Ishikawa (cell line): Measurements from ENCODE around the gene PZP.

Source experiments
- CEBPB ChIP-seq: IDR thresholded peaks from 2 replicates; pipeline ENCODE4 v1.6.1; 2012
- CREB1 ChIP-seq: IDR thresholded peaks from 2 replicates; pipeline ENCODE4 v1.6.1; 2012; ENCODE audit warnings: low read depth
- EGR1 ChIP-seq: IDR thresholded peaks from 2 replicates; pipeline ENCODE4 v1.6.1; 2012
- EP300 ChIP-seq: IDR thresholded peaks from 2 replicates; pipeline ENCODE4 v1.6.1; 2012; ENCODE audit warnings: borderline replicate concordance
- FOXM1 ChIP-seq: IDR thresholded peaks from 2 replicates; pipeline ENCODE4 v1.6.1; 2012; ENCODE audit warnings: low read depth, borderline replicate concordance
- NFIC ChIP-seq: IDR thresholded peaks from 2 replicates; pipeline ENCODE4 v1.6.1; 2012
- RAD21 ChIP-seq: IDR thresholded peaks from 2 replicates; pipeline ENCODE4 v1.6.1; 2012; ENCODE audit warnings: low read depth
- TAF1 ChIP-seq: IDR thresholded peaks from 2 replicates; pipeline ENCODE4 v1.6.1; 2012; ENCODE audit warnings: low read depth, mild to moderate bottlenecking
- TCF12 ChIP-seq: IDR thresholded peaks from 2 replicates; pipeline ENCODE4 v1.6.1; 2012; ENCODE audit warnings: low read depth
- TEAD4 ChIP-seq: IDR thresholded peaks from 2 replicates; pipeline ENCODE4 v1.6.1; 2012
- YY1 ChIP-seq: IDR thresholded peaks from 2 replicates; pipeline ENCODE4 v1.6.1; 2012; ENCODE audit warnings: low read depth
- ZBTB7A ChIP-seq: IDR thresholded peaks from 2 replicates; pipeline ENCODE4 v1.6.1; 2012; ENCODE audit warnings: low read depth
- TF ChIP-seq, protein P1 (sequence below): IDR thresholded peaks from 2 replicates; pipeline ENCODE4 v1.6.1; 2012
- TF ChIP-seq, protein P2 (sequence below): IDR thresholded peaks from 2 replicates; pipeline ENCODE4 v1.6.1; 2012; ENCODE audit warnings: low read depth, mild to moderate bottlenecking
- TF ChIP-seq, protein P3 (sequence below): IDR thresholded peaks from 2 replicates; pipeline ENCODE4 v1.6.1; 2012

PZP gene

DNA sequence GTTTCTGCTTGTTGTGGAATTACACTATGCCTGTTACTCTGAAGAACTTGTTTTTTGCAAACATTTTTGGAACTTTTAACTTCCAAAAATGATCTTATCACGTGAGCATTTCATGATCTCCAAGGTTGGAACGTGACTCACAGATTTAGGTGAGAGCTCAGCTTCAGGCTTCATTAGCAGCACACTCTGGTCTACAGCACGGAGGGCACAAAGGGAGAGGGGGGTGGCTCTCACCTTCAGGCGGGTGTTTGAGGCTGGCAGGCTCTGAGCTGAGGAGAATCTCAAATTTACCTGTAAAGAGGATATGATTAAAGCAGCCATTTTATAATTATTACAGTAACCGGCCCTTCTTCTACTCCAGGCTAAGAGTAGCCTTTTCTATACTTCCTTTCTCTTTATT lies 45.3 kb upstream of the PZP start:
- TF ChIP-seq EP300 (no peak), FOXM1 (no peak)
- TF ChIP-seq, protein P1, sequence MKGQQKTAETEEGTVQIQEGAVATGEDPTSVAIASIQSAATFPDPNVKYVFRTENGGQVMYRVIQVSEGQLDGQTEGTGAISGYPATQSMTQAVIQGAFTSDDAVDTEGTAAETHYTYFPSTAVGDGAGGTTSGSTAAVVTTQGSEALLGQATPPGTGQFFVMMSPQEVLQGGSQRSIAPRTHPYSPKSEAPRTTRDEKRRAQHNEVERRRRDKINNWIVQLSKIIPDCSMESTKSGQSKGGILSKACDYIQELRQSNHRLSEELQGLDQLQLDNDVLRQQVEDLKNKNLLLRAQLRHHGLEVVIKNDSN = no peak

DNA sequence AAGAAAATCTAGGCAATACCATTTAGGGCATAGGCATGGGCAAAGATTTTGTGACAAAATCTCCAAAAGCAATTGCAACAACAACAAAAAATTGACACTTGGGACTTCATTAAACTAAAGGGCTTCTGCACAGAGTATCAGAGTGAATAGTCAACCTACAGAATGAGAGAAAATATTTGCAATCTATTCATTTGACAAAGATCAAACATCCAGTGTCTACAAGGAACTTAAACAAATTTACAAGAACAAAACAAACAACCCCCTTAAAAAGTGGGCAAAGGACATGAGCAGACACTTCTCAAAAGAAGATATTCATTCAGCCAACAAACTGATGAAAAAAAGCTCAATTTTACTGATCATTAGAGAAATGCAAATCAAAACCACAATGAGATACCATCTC lies 44.1 kb upstream of the PZP start:
- no peak for TF ChIP-seq FOXM1
- TF ChIP-seq, protein P2, sequence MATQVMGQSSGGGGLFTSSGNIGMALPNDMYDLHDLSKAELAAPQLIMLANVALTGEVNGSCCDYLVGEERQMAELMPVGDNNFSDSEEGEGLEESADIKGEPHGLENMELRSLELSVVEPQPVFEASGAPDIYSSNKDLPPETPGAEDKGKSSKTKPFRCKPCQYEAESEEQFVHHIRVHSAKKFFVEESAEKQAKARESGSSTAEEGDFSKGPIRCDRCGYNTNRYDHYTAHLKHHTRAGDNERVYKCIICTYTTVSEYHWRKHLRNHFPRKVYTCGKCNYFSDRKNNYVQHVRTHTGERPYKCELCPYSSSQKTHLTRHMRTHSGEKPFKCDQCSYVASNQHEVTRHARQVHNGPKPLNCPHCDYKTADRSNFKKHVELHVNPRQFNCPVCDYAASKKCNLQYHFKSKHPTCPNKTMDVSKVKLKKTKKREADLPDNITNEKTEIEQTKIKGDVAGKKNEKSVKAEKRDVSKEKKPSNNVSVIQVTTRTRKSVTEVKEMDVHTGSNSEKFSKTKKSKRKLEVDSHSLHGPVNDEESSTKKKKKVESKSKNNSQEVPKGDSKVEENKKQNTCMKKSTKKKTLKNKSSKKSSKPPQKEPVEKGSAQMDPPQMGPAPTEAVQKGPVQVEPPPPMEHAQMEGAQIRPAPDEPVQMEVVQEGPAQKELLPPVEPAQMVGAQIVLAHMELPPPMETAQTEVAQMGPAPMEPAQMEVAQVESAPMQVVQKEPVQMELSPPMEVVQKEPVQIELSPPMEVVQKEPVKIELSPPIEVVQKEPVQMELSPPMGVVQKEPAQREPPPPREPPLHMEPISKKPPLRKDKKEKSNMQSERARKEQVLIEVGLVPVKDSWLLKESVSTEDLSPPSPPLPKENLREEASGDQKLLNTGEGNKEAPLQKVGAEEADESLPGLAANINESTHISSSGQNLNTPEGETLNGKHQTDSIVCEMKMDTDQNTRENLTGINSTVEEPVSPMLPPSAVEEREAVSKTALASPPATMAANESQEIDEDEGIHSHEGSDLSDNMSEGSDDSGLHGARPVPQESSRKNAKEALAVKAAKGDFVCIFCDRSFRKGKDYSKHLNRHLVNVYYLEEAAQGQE = no peak
- TF ChIP-seq, protein P3, sequence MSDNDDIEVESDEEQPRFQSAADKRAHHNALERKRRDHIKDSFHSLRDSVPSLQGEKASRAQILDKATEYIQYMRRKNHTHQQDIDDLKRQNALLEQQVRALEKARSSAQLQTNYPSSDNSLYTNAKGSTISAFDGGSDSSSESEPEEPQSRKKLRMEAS = no peak
- no peak for TF ChIP-seq CREB1

DNA sequence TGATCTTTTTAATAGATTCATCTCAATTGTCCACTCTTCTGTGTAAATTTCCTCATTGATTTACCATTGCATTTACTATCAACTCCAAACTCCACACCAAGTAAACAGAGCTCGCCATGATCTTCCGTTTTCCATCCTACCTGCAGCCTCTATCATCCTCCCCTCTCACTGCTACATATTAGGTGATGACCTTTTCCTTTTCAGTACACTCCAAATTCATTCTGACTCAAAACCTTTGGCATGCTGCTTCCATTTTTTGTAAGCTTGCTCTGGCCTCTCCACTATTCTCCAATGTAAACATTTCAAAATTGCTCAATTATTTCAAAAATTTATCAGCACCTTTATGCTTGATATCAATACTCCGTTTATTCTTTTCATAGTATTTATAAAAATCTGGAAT lies 40.2 kb upstream of the PZP start:
- TF ChIP-seq EGR1 (no peak), TEAD4 (no peak), NFIC (no peak), CEBPB (no peak), TCF12 (no peak), YY1 (no peak), CREB1 (no peak), EP300 (no peak), ZBTB7A (no peak)
- TF ChIP-seq, protein P3 = no peak
- TF ChIP-seq, protein P1 = no peak
- TF ChIP-seq, protein P2 = no peak

DNA sequence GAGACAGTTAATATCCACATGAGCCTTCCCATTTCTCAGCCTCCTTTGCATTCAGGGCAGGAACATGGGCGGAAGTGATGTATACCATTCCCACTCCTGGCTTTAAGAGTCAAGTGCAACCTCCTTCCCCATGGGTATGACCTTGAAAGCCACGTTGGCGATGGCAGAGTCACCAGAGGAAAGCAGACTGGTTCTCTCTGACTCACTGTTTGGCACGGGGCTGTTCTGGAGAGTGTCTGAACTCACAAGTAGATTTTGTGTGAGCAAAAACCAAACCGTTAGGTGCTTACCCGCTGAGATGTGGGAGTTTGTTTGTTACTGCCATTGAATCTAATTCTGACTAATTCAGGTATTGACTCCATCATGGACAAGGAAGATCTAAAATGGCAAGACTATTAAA lies 36.7 kb upstream of the PZP start:
- no peak for TF ChIP-seq YY1
- no peak for TF ChIP-seq TAF1
- TF ChIP-seq EGR1 = no peak
- TF ChIP-seq CREB1 = no peak
- TF ChIP-seq EP300 = no peak
- no peak for TF ChIP-seq CEBPB
- TF ChIP-seq, protein P1 = no peak
- no peak for TF ChIP-seq ZBTB7A
- no peak for TF ChIP-seq RAD21
- TF ChIP-seq TEAD4 = no peak
- TF ChIP-seq, protein P3 = no peak
- no peak for TF ChIP-seq TCF12
- TF ChIP-seq NFIC = no peak
- no peak for TF ChIP-seq FOXM1
- TF ChIP-seq, protein P2 = no peak
